Effector memory CD4-positive, alpha-beta T cell (primary cell): ENCODE results near the gene BTBD9.

ENCODE experiments used
- DNase-seq, 3 donors: peaks; one replicate each; pipeline ENCODE4 v3.0.0-alpha.2; 2020
- H3K27ac ChIP-seq: 2 replicates; pipeline ENCODE4 v1.7.0; 2013; ENCODE audit warnings: mild to moderate bottlenecking, low read length, moderate library complexity; ENCODE audit not compliant: insufficient read depth, poor library complexity, severe bottlenecking
- H3K27me3 ChIP-seq: replicated peaks from 2 replicates; pipeline ENCODE4 v1.7.0; 2013; ENCODE audit warnings: mild to moderate bottlenecking, low read length; ENCODE audit not compliant: insufficient read depth, control insufficient read depth, poor library complexity, severe bottlenecking
- H3K36me3 ChIP-seq: 2 replicates; pipeline ENCODE4 v1.7.0; 2013; ENCODE audit warnings: mild to moderate bottlenecking, low read length, moderate library complexity; ENCODE audit not compliant: control insufficient read depth, insufficient read depth
- H3K4me1 ChIP-seq: 2 replicates; pipeline ENCODE4 v1.7.0; 2013; ENCODE audit warnings: low read length, mild to moderate bottlenecking; ENCODE audit not compliant: control insufficient read depth, insufficient read depth, poor library complexity, severe bottlenecking
- H3K4me3 ChIP-seq: 2 replicates; pipeline ENCODE4 v1.7.0; 2013; ENCODE audit warnings: low read length, low read depth, mild to moderate bottlenecking; ENCODE audit not compliant: insufficient read depth, poor library complexity, severe bottlenecking
- H3K9me3 ChIP-seq: 2 replicates; pipeline ENCODE4 v1.7.0; 2013; ENCODE audit warnings: mild to moderate bottlenecking, low read length, moderate library complexity; ENCODE audit not compliant: control insufficient read depth

The BTBD9 gene

GRCh38 chr6:38214159-38214558 lies 425.6 kb downstream of the BTBD9 start:
- DNase-seq: no peak
- Histone ChIP-seq H3K27ac (no peak overlapping the region), H3K27me3 (no peaks in the 10 kb centered on the region), H3K36me3 (no peaks in the 10 kb centered on the region), H3K4me1 (no peaks in the 10 kb centered on the region), H3K9me3 (no peaks in the 10 kb centered on the region), H3K4me3 (no peak overlapping the region)

DNA sequence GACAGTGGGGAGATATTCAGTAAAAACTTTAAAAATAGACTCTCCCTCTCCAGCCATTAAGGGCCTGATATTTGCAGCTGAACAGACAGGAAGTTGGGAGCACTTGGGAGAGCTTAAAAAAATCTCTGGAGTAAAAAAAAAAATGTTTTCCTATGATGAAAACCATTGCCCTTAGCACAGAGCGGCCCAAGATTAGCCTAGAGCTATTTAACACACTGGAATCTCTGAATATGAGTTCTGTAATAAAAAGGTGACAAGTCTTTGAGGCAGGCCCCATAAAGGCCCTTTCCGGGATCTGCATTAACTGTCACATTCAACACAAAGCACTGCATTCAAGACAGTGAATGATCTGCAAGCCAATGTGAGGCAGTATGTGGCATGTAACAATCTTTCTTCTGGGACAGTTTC lies 426.5 kb downstream of the BTBD9 start:
- no peak for DNase-seq
- Histone ChIP-seq H3K36me3 (no peaks in the 10 kb centered on the region), H3K27me3 (no peaks in the 10 kb centered on the region), H3K27ac (no peak overlapping the region), H3K4me3 (no peak overlapping the region), H3K9me3 (no peaks in the 10 kb centered on the region), H3K4me1 (no peaks in the 10 kb centered on the region)

DNA sequence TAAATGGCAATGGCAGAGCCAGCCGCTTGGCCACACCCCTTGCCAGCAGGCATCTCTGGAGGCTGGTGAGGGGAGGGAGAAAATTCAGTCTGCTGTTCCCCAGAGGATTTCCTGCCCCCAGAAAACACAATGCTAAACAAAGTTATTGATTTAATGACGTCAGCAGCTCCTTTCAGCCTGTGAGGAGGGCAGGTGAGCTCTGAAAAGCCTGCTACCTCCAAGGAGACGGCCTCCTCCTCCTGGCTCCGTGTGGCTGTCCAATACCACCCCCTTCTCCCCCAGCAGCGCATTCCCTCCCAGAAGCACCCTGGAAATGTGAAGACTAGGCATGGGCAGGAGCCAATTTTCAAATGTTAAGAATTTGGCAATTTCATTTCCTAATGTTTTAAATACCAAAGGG lies 427.1 kb downstream of the BTBD9 start:
- Histone ChIP-seq H3K4me3 (no peak overlapping the region), H3K27me3 (no peaks in the 10 kb centered on the region), H3K4me1 (no peaks in the 10 kb centered on the region), H3K36me3 (no peaks in the 10 kb centered on the region), H3K27ac (no peak overlapping the region), H3K9me3 (no peaks in the 10 kb centered on the region)
- no peak for DNase-seq

- no peaks in the 10 kb centered on the region for H3K27me3 ChIP-seq
- no peak for DNase-seq
- no peaks in the 10 kb centered on the region for H3K4me1 ChIP-seq
- no peaks in the 10 kb centered on the region for H3K36me3 ChIP-seq
- H3K9me3 ChIP-seq: no peaks in the 10 kb centered on the region
- H3K27ac ChIP-seq: no peak overlapping the region
- H3K4me3 ChIP-seq: no peak overlapping the region
Measured at GRCh38 chr6:38212116-38212515, 427.6 kb downstream of the BTBD9 start.

DNA sequence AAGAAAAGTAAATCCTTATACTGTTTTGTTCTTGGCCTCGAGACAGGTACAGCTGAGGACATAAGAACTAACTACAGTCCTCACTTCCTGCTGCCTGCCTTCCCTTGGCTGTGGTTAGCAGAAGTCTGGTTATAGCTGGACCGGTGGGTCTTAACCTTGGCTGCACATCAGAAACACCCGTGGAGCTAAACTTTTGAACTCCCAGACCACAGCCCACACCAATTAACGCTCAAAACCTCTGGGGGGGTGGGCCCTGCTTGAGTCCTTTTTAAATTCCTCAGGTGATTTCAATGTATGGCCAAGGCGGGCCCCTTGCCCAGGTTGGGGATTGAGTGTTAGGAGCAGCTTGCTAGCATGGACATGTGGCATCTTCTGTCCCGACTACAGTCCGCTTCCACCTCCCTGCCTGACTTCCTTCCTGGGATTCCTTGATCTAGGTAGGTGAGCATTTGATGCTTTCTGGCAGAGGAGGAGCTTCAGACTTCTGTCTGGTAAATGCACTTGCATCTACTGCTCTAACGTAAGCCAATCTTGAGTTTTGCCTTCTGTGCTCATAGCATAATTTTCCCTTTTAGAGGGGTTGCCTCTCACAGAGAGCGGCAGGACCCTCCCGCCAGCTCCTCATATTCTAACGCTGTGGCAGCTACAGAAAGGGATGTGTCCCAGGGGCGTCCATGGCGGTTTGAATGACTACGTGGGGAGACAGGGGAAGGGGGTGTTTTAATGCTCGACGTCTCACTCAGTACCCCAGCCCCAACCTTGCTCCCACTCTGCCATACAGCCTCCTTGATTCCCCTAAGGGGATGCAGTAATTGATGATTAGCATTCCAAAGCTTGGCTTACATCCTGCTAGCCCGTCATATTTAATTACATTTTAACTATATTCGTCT lies 430.1 kb downstream of the BTBD9 start:
- no peaks in the 10 kb centered on the region for H3K4me1 ChIP-seq
- H3K4me3 ChIP-seq: no peak overlapping the region
- no peak overlapping the region for H3K27ac ChIP-seq
- H3K9me3 ChIP-seq: no peaks in the 10 kb centered on the region
- DNase-seq: no peak
- no peaks in the 10 kb centered on the region for H3K27me3 ChIP-seq
- H3K36me3 ChIP-seq: no peaks in the 10 kb centered on the region

GRCh38 chr6:38208028-38208427 lies 431.7 kb downstream of the BTBD9 start:
- Histone ChIP-seq H3K4me3 (no peak overlapping the region), H3K27me3 (no peaks in the 10 kb centered on the region), H3K36me3 (no peaks in the 10 kb centered on the region), H3K9me3 (no peaks in the 10 kb centered on the region), H3K27ac (no peak overlapping the region), H3K4me1 (no peaks in the 10 kb centered on the region)
- no peak for DNase-seq

- no peak overlapping the region for H3K4me3 ChIP-seq
- H3K9me3 ChIP-seq: no peaks in the 10 kb centered on the region
- no peaks in the 10 kb centered on the region for H3K27me3 ChIP-seq
- no peaks in the 10 kb centered on the region for H3K4me1 ChIP-seq
- no peak for DNase-seq
- no peak overlapping the region for H3K27ac ChIP-seq
- no peaks in the 10 kb centered on the region for H3K36me3 ChIP-seq
Measured at GRCh38 chr6:38207375-38207774, 432.4 kb downstream of the BTBD9 start.

GRCh38 chr6:38198219-38198618 lies 441.5 kb downstream of the BTBD9 start:
- no peaks in the 10 kb centered on the region for H3K9me3 ChIP-seq

DNA sequence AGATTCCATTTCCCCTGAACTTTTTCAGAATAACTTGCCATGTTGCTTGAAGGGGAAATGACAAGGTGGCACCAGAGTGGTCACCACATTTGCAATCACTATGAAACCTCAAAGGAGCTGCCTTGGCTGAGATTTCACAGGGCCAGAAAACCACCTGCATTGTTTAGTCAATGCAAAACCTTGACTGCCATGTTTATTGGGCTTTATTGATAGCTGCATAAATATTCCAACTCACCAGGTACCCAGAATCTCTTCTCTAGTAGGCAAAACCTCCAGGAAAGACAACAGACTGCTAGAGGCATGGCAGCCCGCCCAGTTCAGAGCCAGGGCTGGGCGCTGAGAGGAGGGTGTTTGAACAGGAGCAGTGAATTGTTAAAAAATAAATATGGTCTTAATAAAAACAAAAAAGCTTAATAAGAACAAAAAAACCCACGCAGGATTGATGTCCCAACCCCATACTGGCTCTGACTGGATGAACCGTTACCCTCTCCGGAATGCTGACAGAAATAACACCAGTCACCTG lies 444.6 kb downstream of the BTBD9 start:
- no peaks in the 10 kb centered on the region for H3K4me1 ChIP-seq
- no peak overlapping the region for H3K4me3 ChIP-seq
- H3K27ac ChIP-seq: no peak overlapping the region
- no peak for DNase-seq
- no peaks in the 10 kb centered on the region for H3K27me3 ChIP-seq
- H3K9me3 ChIP-seq: no peaks in the 10 kb centered on the region
- H3K36me3 ChIP-seq: peaks cover 7% of the 10 kb centered on the region

More at GRCh38 chr6:38198219-38198618, 441.5 kb downstream of the BTBD9 start:
- Histone ChIP-seq H3K27me3 (no peaks in the 10 kb centered on the region), H3K36me3 (peaks cover 4% of the 10 kb centered on the region), H3K27ac (no peak overlapping the region), H3K4me1 (no peaks in the 10 kb centered on the region), H3K4me3 (no peak overlapping the region)
- no peak for DNase-seq

DNA sequence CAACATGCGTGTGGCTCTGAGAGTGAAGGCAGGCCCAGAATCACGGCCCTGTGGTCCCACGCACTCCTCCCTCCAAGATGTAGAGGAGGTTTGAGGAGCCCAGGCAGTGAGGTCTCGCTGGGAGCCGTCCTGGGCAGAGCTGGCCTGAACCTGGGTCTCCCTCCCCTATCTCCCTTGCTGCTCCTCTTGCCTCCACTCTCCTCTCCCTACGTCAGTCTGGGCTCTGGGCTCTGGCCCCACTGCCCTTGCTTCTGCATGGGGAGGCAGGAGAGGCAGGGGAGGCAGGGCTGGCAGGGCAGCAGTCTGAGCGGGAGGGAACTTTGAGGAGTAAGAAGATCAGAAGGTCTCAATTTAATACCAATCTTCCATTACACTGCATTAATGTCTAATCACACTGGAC lies 445.1 kb downstream of the BTBD9 start:
- DNase-seq: no peak
- Histone ChIP-seq H3K9me3 (no peaks in the 10 kb centered on the region), H3K27me3 (no peaks in the 10 kb centered on the region), H3K27ac (no peak overlapping the region), H3K36me3 (peaks cover 7% of the 10 kb centered on the region), H3K4me1 (no peaks in the 10 kb centered on the region), H3K4me3 (no peak overlapping the region)
